Neural crest cell (in vitro differentiated cells): ENCODE results near the gene PXDN. TPM values are rescaled to one million over a fixed set of nuclear protein-coding genes. Genes with fewer than 3 reads are reported as not detected.

Source experiments
- DNase-seq: peaks from one replicate; pipeline ENCODE4 v3.0.0; 2021; ENCODE audit warnings: low read depth, mixed read lengths, low spot score
- H3K27ac Mint-ChIP-seq: one replicate; pipeline ENCODE4 v1.8.0; 2021; ENCODE audit warnings: mild to moderate bottlenecking, mixed read lengths; ENCODE audit not compliant: unreplicated experiment
- H3K27me3 Mint-ChIP-seq: 2 replicates; pipeline ENCODE4 v1.8.0; 2021; ENCODE audit warnings: low read depth, mild to moderate bottlenecking, mixed read lengths
- H3K36me3 Mint-ChIP-seq: 2 replicates; pipeline ENCODE4 v1.8.0; 2021; ENCODE audit warnings: low read depth, mild to moderate bottlenecking, mixed read lengths
- H3K4me1 Mint-ChIP-seq: 2 replicates; pipeline ENCODE4 v1.8.0; 2021; ENCODE audit warnings: mixed read lengths
- H3K4me3 Mint-ChIP-seq: one replicate; pipeline ENCODE4 v1.8.0; 2021; ENCODE audit warnings: mild to moderate bottlenecking, mixed read lengths
- H3K9me3 Mint-ChIP-seq: 2 replicates; pipeline ENCODE4 v1.8.0; 2021; ENCODE audit warnings: mixed read lengths
- CTCF ChIP-seq: fragments of 200-600 bp; sonication (generic); conservative IDR thresholded peaks from 2 replicates; pipeline ENCODE4 v1.5.0; 2021; ENCODE audit warnings: antibody characterized with exemption, mild to moderate bottlenecking
- total RNA-seq: library from RNA; stranded (reverse); gene quantifications from 2 replicates; pipeline ENCODE4 v1.2.1, GENCODE V29; 2021

Gene PXDN
- total RNA-seq, 1 donor from 2014 or later: 218 TPM

- Mint-ChIP-seq H3K9me3 (no peaks in the 10 kb centered on the region), H3K27ac (no peak overlapping the region), H3K27me3 (no peaks in the 10 kb centered on the region), H3K4me1 (peaks cover 24% of the 10 kb centered on the region), H3K4me3 (no peak overlapping the region), H3K36me3 (no peaks in the 10 kb centered on the region)
- no peak for TF ChIP-seq CTCF
- no peak for DNase-seq
Measured at GRCh38 chr2:1598041-1598710, 146.1 kb downstream of the PXDN start.

- Mint-ChIP-seq H3K27ac (no peak overlapping the region), H3K4me3 (no peak overlapping the region), H3K9me3 (no peaks in the 10 kb centered on the region), H3K27me3 (no peaks in the 10 kb centered on the region), H3K36me3 (no peaks in the 10 kb centered on the region), H3K4me1 (peaks cover 23% of the 10 kb centered on the region)
- no peak for TF ChIP-seq CTCF
- no peak for DNase-seq
Measured at GRCh38 chr2:1595274-1595673, 149.0 kb downstream of the PXDN start.

- Mint-ChIP-seq H3K4me3 (no peak overlapping the region), H3K27me3 (no peaks in the 10 kb centered on the region), H3K36me3 (no peaks in the 10 kb centered on the region), H3K27ac (no peak overlapping the region), H3K4me1 (peaks cover 15% of the 10 kb centered on the region), H3K9me3 (no peaks in the 10 kb centered on the region)
- TF ChIP-seq CTCF: no peak
- no peak for DNase-seq
Measured at GRCh38 chr2:1594373-1595171, 149.7 kb downstream of the PXDN start.

GRCh38 chr2:1594123-1594372, 150.3 kb downstream of the PXDN start:
- Mint-ChIP-seq H3K9me3 (no peaks in the 10 kb centered on the region), H3K4me3 (no peak overlapping the region), H3K27ac (no peak overlapping the region), H3K36me3 (no peaks in the 10 kb centered on the region), H3K27me3 (no peaks in the 10 kb centered on the region), H3K4me1 (peaks cover 14% of the 10 kb centered on the region)
- DNase-seq: no peak
- TF ChIP-seq CTCF: no peak

- no peaks in the 10 kb centered on the region for H3K36me3 Mint-ChIP-seq
- peaks cover 14% of the 10 kb centered on the region for H3K4me1 Mint-ChIP-seq
- no peaks in the 10 kb centered on the region for H3K9me3 Mint-ChIP-seq
- no peak for TF ChIP-seq CTCF
- H3K27me3 Mint-ChIP-seq: no peaks in the 10 kb centered on the region
- no peak overlapping the region for H3K27ac Mint-ChIP-seq
- no peak overlapping the region for H3K4me3 Mint-ChIP-seq
- DNase-seq: no peak
Measured at GRCh38 chr2:1593371-1594122, 150.8 kb downstream of the PXDN start.
